HAP-1 (cell line): Measurements from ENCODE around the gene VPREB3.
"Not testable (repeated sequence)": the region's sequence is repeated elsewhere in the genome, so short reads cannot be mapped to it uniquely, and the experiment has no call there.

ENCODE experiments used
- DNase-seq, 2 experiments: peaks; one replicate each; pipeline ENCODE4 v3.0.0-alpha.2; 2016 to 2020; ENCODE audit warnings: low spot score in 2 of 2
- H3K27me3 ChIP-seq: fragments of 250-450 bp; sonication (Bioruptor Pico); 2 replicates; pipeline ENCODE4 v1.5.1; 2020; ENCODE audit warnings: low read depth, mild to moderate bottlenecking, moderate library complexity
- H3K36me3 ChIP-seq: fragments of 250-450 bp; sonication (Bioruptor Pico); replicated peaks from 2 replicates; pipeline ENCODE4 v1.5.1; 2020; ENCODE audit warnings: mild to moderate bottlenecking
- H3K4me1 ChIP-seq: fragments of 250-450 bp; sonication (Bioruptor Pico); 2 replicates; pipeline ENCODE4 v1.5.1; 2020; ENCODE audit warnings: mild to moderate bottlenecking
- H3K4me3 ChIP-seq: fragments of 250-450 bp; sonication (Bioruptor Pico); 2 replicates; pipeline ENCODE4 v1.5.1; 2020; ENCODE audit warnings: mild to moderate bottlenecking, moderate library complexity
- H3K9me3 ChIP-seq: fragments of 250-450 bp; sonication (Bioruptor Pico); 2 replicates; pipeline ENCODE4 v1.5.1; 2020; ENCODE audit warnings: mild to moderate bottlenecking, moderate library complexity
- in situ Hi-C: fragments of 300-500 bp; cut with MboI; formaldehyde crosslinking; loops from 3 replicates; pipeline ENCODE4 v1.14.3; 2020; ENCODE audit warnings: low sequenced_read_pairs, inconsistent platforms, mixed read lengths

Gene VPREB3

GRCh38 chr22:23750714-23751440, 3.3 kb downstream of the VPREB3 start, which contains the start of gene ZNF70:
Gene ZNF70, minus strand, starts transcription at chr22:23751112. Its CDS starts 5,972 bp downstream, at chr22:23745140.
- in situ Hi-C loops, result no loop called here
- Histone ChIP-seq H3K36me3 (no peaks in the 10 kb centered on the region), H3K9me3 (no peaks in the 10 kb centered on the region), H3K4me3 (peak within 1 kb of the TSS; percentile 73), H3K27me3 (no peaks in the 10 kb centered on the region), H3K4me1 (peaks cover 23% of the 10 kb centered on the region)
- DNase-seq, result peak; percentile 79 to 88

DNA sequence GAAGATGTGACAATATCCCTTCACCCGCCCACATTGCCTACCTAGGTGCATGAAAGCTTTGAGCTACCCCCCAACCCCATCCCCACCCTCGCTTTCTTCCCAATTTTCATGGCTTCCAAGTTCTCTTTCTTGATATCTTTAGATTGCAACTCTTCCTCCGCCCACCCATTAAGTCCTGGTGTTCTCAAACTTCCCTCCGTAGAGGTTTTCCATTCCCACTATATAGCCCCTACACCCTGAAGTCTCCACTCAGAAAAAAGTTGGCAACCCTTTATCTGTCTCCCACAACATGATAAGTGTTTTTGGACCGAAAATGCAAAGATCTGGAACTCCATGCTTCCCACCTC, 3.9 kb downstream of the VPREB3 start:
- in situ Hi-C loops, result no loop called here
- DNase-seq, result no peak
- Histone ChIP-seq H3K36me3 (no peaks in the 10 kb centered on the region; the same call in 1 of the 2 replicates), H3K27me3 (no peaks in the 10 kb centered on the region), H3K9me3 (no peaks in the 10 kb centered on the region; the same call in 1 of the 2 replicates), H3K4me1 (peaks cover 18% of the 10 kb centered on the region), H3K4me3 (peak overlapping the region; percentile 73)

- no peak for DNase-seq
- Histone ChIP-seq H3K9me3 (no peaks in the 10 kb centered on the region; the same call in 1 of the 2 replicates), H3K27me3 (no peaks in the 10 kb centered on the region), H3K4me1 (peaks cover 13% of the 10 kb centered on the region), H3K4me3 (peak overlapping the region; percentile 73), H3K36me3 (peaks cover 2% of the 10 kb centered on the region)
- in situ Hi-C loops, result no loop called here
Measured at GRCh38 chr22:23749841-23750301, 4.4 kb downstream of the VPREB3 start.

GRCh38 chr22:23745791-23746190, 8.4 kb downstream of the VPREB3 start:
- no peak overlapping the region for H3K4me3 ChIP-seq
- in situ Hi-C loops, result no loop called here

GRCh38 chr22:23744485-23744884, 9.7 kb downstream of the VPREB3 start:
- Histone ChIP-seq H3K9me3 (no peaks in the 10 kb centered on the region; the same call in 1 of the 2 replicates), H3K4me1 (peaks cover under 1% of the 10 kb centered on the region; the same call in 1 of the 2 replicates), H3K4me3 (no peak overlapping the region), H3K36me3 (peaks cover 24% of the 10 kb centered on the region), H3K27me3 (no peaks in the 10 kb centered on the region)
- no peak for DNase-seq
- in situ Hi-C loops, result no loop called here

More at GRCh38 chr22:23745791-23746190, 8.4 kb downstream of the VPREB3 start:
- DNase-seq, result no peak
- Histone ChIP-seq H3K9me3 (no peaks in the 10 kb centered on the region; the same call in 1 of the 2 replicates), H3K4me1 (peaks cover 4% of the 10 kb centered on the region; the same call in 1 of the 2 replicates), H3K36me3 (peaks cover 24% of the 10 kb centered on the region), H3K27me3 (no peaks in the 10 kb centered on the region)

GRCh38 chr22:23744001-23744400, 10.2 kb downstream of the VPREB3 start:
- Histone ChIP-seq H3K4me3 (no peak overlapping the region), H3K4me1 (no peaks in the 10 kb centered on the region), H3K36me3 (peaks cover 24% of the 10 kb centered on the region), H3K9me3 (no peaks in the 10 kb centered on the region; the same call in 1 of the 2 replicates), H3K27me3 (no peaks in the 10 kb centered on the region)
- no peak for DNase-seq
- in situ Hi-C loops, result no loop called here

DNA sequence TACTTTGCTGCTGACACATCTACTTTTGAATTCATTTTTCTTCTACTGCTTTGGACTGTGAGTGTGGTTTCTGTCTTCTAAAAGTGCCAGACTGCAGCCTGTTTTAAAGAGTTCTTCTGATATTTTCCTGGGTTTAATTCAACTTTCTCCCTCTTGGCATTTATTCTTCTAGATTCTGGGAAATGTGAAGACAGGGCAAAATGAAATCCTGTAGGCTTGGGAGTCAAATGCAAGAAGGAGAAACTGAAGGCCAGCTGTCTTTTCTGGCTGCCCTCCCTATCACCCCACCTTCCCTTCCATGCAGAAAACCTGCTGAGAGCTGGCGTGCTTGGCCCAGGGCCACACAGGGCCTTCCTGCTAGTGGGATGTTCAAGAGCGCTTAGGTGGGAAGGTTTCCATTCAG, 10.9 kb downstream of the VPREB3 start:
- H3K9me3 ChIP-seq, result no peaks in the 10 kb centered on the region; the same call in 1 of the 2 replicates
- DNase-seq, result no peak
- no peak overlapping the region for H3K4me3 ChIP-seq
- peaks cover 24% of the 10 kb centered on the region for H3K36me3 ChIP-seq
- H3K4me1 ChIP-seq, result no peaks in the 10 kb centered on the region
- no peaks in the 10 kb centered on the region for H3K27me3 ChIP-seq
- in situ Hi-C loops, result no loop called here

DNA sequence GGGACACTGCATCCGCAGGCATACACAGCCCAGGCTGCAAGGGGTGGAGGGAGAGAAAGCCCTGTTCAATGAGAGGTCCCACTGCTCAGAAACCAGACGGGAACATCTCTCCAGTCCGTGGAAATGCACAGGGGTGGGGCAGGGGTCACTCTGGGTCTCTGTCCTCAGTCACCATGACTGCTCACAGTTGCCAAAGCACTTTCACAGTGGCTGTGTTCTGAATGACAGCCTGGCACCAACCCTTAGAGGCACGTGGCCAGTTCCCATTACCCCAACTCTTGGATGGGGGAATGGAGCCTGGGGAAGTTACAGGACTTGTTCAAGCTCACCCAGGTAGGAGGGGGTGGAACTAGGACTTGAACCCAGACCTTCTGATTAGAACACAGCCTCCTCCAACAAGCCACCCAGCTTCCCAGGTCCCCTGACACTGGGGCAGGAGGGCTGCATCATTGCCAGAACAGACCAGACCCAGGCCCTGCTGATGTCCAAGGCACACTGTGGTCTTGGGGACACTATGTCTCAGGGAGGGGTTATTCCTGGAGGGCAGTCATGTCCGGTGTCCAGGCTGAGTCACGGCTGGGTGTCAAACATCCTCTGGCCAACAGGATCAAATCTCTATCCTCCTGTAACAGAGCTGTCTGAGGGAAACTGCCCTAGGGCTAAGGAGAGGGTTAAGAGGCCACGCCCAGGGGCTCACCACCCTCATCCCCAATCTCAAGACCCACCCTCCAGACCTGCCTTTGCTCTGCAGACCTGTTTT, 11.5 kb downstream of the VPREB3 start:
- no peak for DNase-seq
- H3K36me3 ChIP-seq, result peaks cover 24% of the 10 kb centered on the region

DNA sequence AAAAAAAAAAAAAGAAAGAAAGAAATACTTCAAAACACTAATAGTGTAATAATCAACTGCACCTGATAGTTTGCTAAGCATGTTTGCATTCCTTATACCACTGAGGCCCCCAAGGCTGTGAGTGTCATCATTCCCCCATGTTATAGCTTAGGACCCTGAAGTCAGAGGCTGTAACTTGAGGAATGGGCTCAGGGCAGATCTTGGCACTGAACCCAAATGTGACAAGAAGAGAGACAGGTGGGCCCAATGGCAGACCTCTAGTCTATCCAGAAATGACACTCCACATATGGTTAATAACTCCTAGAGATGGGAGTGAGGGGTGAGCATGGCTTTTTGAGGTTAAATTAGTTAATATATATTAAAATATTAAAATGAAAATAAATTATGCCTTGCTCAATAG, 16.5 kb downstream of the VPREB3 start:
- Histone ChIP-seq H3K9me3 (no peaks in the 10 kb centered on the region), H3K27me3 (no peaks in the 10 kb centered on the region), H3K36me3 (no peaks in the 10 kb centered on the region; the same call in 1 of the 2 replicates), H3K4me1 (no peaks in the 10 kb centered on the region), H3K4me3 (no peak overlapping the region)
- in situ Hi-C loops, result no loop called here
- no peak for DNase-seq

More for the DNA sequence above, 11.5 kb downstream of the VPREB3 start:
- Histone ChIP-seq H3K4me1 (no peaks in the 10 kb centered on the region), H3K27me3 (no peaks in the 10 kb centered on the region), H3K4me3 (no peak overlapping the region), H3K9me3 (no peaks in the 10 kb centered on the region; the same call in 1 of the 2 replicates)
- in situ Hi-C loops, result no loop called here

GRCh38 chr22:23728108-23728507, 26.1 kb downstream of the VPREB3 start:
- H3K36me3 ChIP-seq, H3K27me3 ChIP-seq, in situ Hi-C loops, H3K4me1 ChIP-seq, H3K9me3 ChIP-seq, H3K4me3 ChIP-seq, DNase-seq: not testable (repeated sequence)

DNA sequence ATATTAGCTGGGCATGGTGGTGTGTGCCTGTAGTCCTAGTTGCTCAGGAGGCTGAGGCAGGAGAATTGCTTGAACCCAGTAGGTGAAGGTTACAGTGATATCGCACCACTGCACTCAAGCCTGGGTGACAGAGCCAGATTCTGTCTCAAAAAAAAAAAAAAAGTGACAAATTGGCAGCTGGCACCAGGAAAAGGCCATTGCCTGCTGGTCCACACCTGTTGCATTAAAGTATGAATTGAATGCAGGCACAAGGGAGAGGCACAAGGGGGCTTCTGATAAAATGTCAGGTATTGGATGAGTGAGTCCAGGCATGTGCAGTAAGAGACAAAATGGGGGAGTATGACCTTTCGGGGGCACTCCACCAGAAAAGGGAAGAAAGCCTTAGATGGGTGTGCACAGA, 31.5 kb downstream of the VPREB3 start:
- Histone ChIP-seq H3K36me3 (no peaks in the 10 kb centered on the region), H3K9me3 (no peaks in the 10 kb centered on the region), H3K4me1 (no peaks in the 10 kb centered on the region), H3K27me3 (no peaks in the 10 kb centered on the region), H3K4me3 (no peak overlapping the region)
- in situ Hi-C loops, result no loop called here
- no peak for DNase-seq

GRCh38 chr22:23722160-23722559, 32.1 kb downstream of the VPREB3 start:
- in situ Hi-C loops, result no loop called here
- H3K27me3 ChIP-seq, result no peaks in the 10 kb centered on the region
- H3K4me3 ChIP-seq, result no peak overlapping the region
- DNase-seq, result no peak
- H3K36me3 ChIP-seq, result no peaks in the 10 kb centered on the region
- H3K9me3 ChIP-seq, result no peaks in the 10 kb centered on the region
- no peaks in the 10 kb centered on the region for H3K4me1 ChIP-seq

- no peak for DNase-seq
- H3K4me3 ChIP-seq, result no peak overlapping the region
- no peaks in the 10 kb centered on the region; the same call in 1 of the 2 replicates for H3K4me1 ChIP-seq
- H3K27me3 ChIP-seq, result no peaks in the 10 kb centered on the region
- H3K9me3 ChIP-seq, result no peaks in the 10 kb centered on the region
- H3K36me3 ChIP-seq, result no peaks in the 10 kb centered on the region; the same call in 1 of the 2 replicates
- in situ Hi-C loops, result no loop called here
Measured at GRCh38 chr22:23720855-23721254, 33.4 kb downstream of the VPREB3 start.
